ENCODE results near the gene CEP41. TPM values are rescaled to one million over a fixed set of nuclear protein-coding genes. Genes with fewer than 3 reads are reported as not detected.

The CEP41 gene
- total and polyA plus RNA-seq, 5 experiments from 2014 or later, result 23.8 to 74.5 (median 54.8) TPM

DNA sequence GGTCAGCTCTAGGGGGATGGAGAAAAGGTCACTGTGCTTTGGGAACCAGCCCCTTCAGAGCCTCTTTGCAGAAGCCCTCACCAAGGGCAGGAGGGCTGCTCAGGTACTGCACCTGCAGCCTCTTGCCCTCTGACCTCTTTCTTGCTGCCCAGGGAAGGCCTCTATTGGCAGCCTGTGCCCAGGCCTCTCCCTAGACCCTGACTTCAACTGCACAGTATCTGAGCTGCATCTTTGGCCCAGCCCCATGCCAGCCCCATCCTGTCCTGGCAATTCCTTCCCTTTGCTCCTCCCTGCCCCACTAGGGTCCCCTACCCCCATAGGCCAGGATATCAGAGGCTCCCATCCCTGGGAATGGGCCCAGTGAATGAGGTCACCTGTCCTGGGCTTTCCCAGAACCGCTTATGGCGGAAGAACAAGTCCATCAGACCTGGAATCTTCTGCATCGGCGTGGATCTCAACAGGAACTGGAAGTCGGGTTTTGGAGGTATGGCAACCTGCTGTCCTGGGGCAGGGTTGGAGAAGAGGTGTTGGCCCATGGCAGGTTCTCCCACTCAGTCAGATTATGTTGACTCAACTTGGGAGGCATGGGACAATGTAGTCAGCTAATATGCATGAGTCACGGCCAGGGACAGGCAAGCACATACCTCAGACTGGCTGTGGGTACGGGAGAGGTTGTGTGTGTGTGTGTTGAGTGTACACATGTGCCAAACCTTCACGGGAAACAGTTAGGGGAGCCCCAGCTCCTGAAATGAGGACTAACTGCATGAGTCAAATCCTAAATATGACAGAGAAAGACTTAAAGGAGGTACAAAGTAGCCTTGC is 77.6 kb downstream of the CEP41 start:
- Mint-ChIP-seq H3K27me3 (no peaks in the 10 kb centered on the region), H3K4me3 (no peak overlapping the region), H3K27ac (no peak overlapping the region), H3K36me3 (peaks cover 0 to 15% (median 9%) of the 10 kb centered on the region in 3 donors), H3K4me1 (peaks cover 10 to 44% (median 30%) of the 10 kb centered on the region in 4 donors), H3K9me3 (peaks cover 0 to 19% (median 12%) of the 10 kb centered on the region in 9 donors)
- POLR2A ChIA-PET, result interaction anchor here (0.9 kb wide), 1 partner anchor 39 kb away, joined by 3 read pairs; no protein-coding TSS in a partner anchor
- DNase-seq (no peak), ATAC-seq (no peak)

DNA sequence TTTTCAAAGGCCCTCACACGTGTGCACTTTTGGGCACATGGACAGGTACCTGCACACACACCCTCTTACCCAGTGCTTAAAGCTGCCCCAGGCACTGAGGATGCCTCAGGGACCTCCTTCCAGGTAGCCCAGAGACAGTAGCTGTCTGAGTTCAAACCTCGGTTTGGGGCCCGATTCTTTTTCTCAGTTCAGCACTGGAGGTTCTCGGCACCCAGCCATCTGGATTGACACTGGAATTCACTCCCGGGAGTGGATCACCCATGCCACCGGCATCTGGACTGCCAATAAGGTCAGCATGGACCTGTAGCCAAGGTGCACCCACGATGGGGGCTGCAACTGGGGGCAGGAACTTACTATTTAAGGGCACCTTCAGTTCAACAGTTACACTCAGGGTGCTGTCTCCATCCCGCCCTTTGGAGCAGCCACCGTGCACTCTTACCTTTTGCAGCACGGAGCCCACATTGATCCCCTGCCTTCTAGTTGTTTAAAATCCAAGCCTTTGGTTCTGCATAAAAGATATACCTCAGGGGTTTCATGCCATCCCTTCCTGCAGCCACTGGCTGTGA is 78.5 kb downstream of the CEP41 start:
- Mint-ChIP-seq H3K9me3 (peaks cover 0 to 19% (median 12%) of the 10 kb centered on the region in 9 donors), H3K4me1 (peaks cover 7 to 35% (median 25%) of the 10 kb centered on the region in 4 donors), H3K27me3 (no peaks in the 10 kb centered on the region), H3K27ac (no peak overlapping the region), H3K36me3 (peaks cover 0 to 14% (median 9%) of the 10 kb centered on the region in 3 donors), H3K4me3 (no peak overlapping the region)
- POLR2A ChIA-PET, result no interaction called here
- ATAC-seq, result no peak
- DNase-seq, result no peak

DNA sequence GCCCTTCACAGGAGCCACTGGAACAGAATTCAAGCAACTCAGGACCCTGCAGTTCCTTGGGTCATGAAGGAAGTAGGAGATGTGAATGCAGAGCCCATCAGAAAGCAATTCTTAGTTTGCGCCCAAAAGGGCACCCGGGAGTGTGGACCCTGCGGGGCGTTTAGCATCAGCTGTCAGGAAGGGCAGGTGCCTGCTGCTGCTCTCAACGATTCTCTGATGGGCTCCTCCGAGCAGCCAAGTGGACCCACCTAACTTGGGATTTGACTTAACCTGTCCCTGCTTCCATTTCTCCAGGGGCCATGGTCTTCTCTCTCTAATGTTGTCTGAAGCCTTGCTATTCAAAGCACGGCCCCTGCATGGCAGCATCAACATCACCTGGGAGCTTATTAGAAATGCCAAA is 79.1 kb downstream of the CEP41 start:
- ATAC-seq, result no peak
- H3K36me3 Mint-ChIP-seq, result peaks cover 0 to 13% (median 9%) of the 10 kb centered on the region in 3 donors
- H3K4me1 Mint-ChIP-seq, result peaks cover under 1 to 28% (median 19%) of the 10 kb centered on the region in 4 donors
- H3K27me3 Mint-ChIP-seq, result no peaks in the 10 kb centered on the region
- POLR2A ChIA-PET, result no interaction called here
- no peak overlapping the region for H3K4me3 Mint-ChIP-seq
- H3K27ac Mint-ChIP-seq, result no peak overlapping the region
- peaks cover 0 to 19% (median 12%) of the 10 kb centered on the region in 9 donors for H3K9me3 Mint-ChIP-seq
- DNase-seq, result no peak

DNA sequence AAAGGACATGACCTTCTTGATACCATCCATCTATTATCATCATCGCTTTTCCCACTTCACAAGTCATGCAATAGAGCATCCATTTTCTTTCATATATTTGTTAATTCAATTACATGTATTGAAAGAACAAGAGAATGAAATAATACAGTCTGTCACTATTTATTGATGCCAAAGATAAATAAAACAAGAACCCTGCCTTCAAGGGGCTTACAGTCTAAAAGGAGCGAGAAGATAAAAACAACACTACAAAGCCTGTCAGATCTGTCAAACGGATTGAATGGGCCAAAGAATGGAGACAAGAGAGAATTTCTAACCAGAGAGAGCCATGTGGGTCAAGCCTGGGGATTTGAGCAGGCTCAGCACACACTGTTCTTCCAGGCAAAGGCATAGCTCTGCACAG is 80.3 kb downstream of the CEP41 start:
- Mint-ChIP-seq H3K27ac (no peak overlapping the region), H3K9me3 (peaks cover 0 to 19% (median 12%) of the 10 kb centered on the region in 9 donors), H3K27me3 (no peaks in the 10 kb centered on the region), H3K4me1 (peaks cover 0 to 17% (median 11%) of the 10 kb centered on the region in 4 donors), H3K4me3 (no peak overlapping the region), H3K36me3 (peaks cover 0 to 13% (median 9%) of the 10 kb centered on the region in 3 donors)
- DNase-seq (no peak), ATAC-seq (no peak)
- POLR2A ChIA-PET, result no interaction called here

DNA sequence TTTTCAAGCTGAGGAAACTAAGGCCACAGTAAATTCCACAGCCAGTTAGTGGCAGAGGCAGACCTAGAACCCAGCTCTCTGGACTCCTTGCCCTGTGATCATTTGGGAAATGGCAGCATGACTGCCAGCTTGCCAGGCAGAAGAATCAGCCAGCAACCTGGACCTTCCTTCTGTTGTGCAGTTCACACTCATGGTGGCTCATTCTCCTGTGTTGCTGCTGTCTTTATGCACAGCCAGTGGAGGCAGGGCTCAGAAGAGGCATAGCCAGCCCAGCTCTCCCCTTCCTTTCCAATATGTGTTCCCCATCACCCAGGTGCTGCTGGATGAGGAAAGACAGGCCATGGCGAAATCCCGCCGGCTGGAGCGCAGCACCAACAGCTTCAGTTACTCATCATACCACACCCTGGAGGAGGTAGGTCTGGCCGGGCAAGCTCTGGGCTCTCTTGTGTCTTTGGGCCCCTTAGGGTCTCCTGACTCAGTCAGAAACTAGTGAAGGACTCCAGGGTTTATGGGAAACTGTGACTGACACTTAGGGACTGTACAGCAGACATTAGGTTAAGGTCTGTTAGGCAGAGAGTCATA is 81.4 kb downstream of the CEP41 start:
- no peak for DNase-seq
- H3K4me3 Mint-ChIP-seq, result no peak overlapping the region
- POLR2A ChIA-PET, result no interaction called here
- H3K9me3 Mint-ChIP-seq, result peaks cover 0 to 19% (median 12%) of the 10 kb centered on the region in 9 donors
- no peak for ATAC-seq
- H3K27me3 Mint-ChIP-seq, result no peaks in the 10 kb centered on the region
- peaks cover 0 to 13% (median 9%) of the 10 kb centered on the region in 3 donors for H3K36me3 Mint-ChIP-seq
- H3K27ac Mint-ChIP-seq, result peak overlapping the region in 2 of 10 donors; percentile 47 to 77
- peaks cover 0 to 9% (median 6%) of the 10 kb centered on the region in 4 donors for H3K4me1 Mint-ChIP-seq

DNA sequence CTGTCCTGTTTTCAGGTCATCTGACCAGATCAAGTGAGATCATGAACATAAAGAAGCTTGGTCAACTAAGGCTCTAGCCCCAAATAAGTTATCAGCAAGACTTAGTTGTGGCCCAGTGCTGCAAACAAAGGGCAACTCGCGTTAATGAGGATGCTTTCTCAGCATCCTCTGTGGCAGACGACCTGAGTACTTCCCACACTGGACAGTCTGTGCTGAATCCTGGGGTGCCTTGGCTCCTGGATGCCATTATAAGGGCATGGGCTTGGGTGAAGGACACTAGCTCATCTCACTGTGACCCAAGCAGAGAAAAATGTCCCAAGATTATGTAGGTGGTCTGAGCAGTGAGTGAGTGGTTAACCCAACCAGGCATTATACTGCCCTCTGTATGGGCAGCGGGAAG is 82.3 kb downstream of the CEP41 start:
- DNase-seq (no peak), ATAC-seq (no peak)
- Mint-ChIP-seq H3K27me3 (peaks cover 0 to 2% (median 0%) of the 10 kb centered on the region in 5 donors), H3K4me1 (peaks cover 0 to 9% (median 6%) of the 10 kb centered on the region in 4 donors), H3K27ac (no peak overlapping the region), H3K9me3 (peaks cover 0 to 19% (median 12%) of the 10 kb centered on the region in 9 donors), H3K4me3 (no peak overlapping the region), H3K36me3 (peaks cover 0 to 13% (median 9%) of the 10 kb centered on the region in 3 donors)
- POLR2A ChIA-PET, result no interaction called here

DNA sequence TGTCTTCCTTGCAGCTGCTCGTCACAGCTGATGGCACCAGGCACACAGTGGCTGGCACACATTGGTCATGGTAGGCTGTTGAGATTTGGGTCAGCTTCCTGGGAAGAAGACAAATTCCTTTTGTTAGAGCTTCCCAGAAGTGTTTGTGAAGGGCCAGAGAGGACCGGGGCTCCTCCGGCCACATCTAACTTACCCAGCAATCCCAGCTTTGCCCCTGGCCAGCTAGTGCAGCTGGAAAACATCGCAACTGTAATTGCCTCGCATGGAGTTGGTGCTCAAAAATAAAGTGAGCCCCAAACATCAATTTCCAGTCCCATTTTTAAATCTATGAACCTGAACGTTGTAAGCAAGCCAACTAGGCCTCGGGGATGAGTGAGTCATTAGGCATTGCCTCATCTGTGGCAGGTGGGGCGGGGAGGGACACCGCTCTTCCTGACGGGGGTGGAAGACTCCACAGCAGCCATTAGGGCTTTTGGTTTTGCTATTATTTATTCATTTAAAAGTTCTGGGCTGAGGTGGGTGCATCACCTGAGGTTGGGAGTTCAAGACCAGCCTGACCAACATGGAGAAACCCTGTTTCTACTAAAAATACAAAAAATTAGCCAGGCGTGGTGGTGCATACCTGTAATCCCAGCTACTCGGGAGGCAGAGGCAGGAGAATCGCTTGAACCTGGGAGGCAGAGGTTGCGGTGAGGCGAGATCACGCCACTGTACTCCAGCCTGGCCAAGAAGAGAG is 83.8 kb downstream of the CEP41 start:
- DNase-seq, result no peak
- POLR2A ChIA-PET, result interaction anchor here (0.6 kb wide), 1 partner anchor 68 kb away, joined by 3 read pairs; no protein-coding TSS in a partner anchor
- peaks cover 0 to 19% (median 12%) of the 10 kb centered on the region in 9 donors for H3K9me3 Mint-ChIP-seq
- peaks cover 0 to 2% (median 0%) of the 10 kb centered on the region in 5 donors for H3K27me3 Mint-ChIP-seq
- no peak for ATAC-seq
- peaks cover 0 to 6% (median 3%) of the 10 kb centered on the region in 4 donors for H3K4me1 Mint-ChIP-seq
- H3K36me3 Mint-ChIP-seq, result peaks cover 0 to 13% (median 9%) of the 10 kb centered on the region in 3 donors
- no peak overlapping the region for H3K4me3 Mint-ChIP-seq
- H3K27ac Mint-ChIP-seq, result peak overlapping the region in 2 of 10 donors; percentile 17 to 55

DNA sequence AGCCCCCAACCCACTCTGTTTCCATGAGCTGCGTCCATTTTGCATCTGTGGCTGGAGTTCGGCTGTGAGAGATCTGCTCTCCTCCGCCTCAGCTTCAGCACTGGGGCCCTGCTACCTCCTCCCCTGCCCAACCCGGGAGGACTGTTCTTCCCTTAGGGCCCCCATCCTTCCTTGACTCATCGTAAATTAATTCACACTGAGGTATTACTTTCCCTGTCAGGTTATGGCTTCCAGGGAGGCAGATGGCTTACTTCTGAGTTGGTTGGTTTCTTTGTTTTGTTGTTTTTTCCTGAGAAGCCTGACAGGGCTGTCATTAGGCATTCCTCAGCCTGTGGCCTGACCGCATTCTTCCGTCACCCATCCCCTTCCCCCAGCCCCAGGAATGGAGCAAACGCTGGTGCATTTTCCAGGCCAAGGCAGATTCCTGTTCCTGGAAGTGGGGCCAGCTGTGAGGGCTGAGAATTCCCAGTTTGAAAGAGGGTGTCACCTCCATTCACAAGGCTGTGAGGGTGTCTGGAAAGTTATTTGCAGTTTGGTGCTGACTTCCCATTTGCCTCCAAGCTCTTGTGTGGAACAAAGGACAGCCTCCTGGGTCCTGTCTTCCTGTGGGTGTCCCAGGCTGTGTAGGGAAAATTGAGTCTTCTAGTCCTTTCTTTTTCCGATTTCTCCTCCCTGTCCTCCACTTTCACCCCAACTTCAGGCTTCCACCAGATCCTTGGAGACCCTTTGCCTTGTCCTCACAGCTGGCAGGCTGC is 84.5 kb downstream of the CEP41 start:
- peak overlapping the region in 2 of 10 donors; percentile 17 to 45 for H3K27ac Mint-ChIP-seq
- H3K9me3 Mint-ChIP-seq, result peaks cover 0 to 19% (median 10%) of the 10 kb centered on the region in 9 donors
- peaks cover 0 to 2% (median 0%) of the 10 kb centered on the region in 5 donors for H3K27me3 Mint-ChIP-seq
- no peak for ATAC-seq
- H3K4me3 Mint-ChIP-seq, result no peak overlapping the region
- POLR2A ChIA-PET, result no interaction called here
- no peak for DNase-seq
- H3K4me1 Mint-ChIP-seq, result peaks cover 0 to 13% (median 5%) of the 10 kb centered on the region in 4 donors
- H3K36me3 Mint-ChIP-seq, result peaks cover 0 to 13% (median 9%) of the 10 kb centered on the region in 3 donors

DNA sequence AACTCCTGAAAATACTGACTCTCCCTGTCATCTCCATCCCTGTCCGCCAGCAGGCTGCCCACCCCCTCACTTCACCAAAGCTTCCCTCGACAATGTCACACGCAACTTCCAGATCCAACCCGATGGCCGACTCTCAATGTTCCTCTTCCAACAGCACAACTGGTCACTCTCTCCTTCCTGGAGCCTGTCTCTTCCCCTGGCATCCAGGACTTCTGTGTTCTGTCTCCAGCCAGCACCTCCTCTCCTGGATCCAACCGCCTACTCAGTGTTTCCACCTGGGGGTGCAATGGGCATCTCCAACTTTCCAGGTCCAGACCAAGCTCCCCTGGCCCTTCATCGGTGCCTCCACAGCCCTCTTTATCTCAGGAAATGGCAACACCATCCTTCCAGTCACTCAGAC is 87.6 kb downstream of the CEP41 start:
- H3K4me3 Mint-ChIP-seq, result no peak overlapping the region
- peaks cover 0 to 28% (median 6%) of the 10 kb centered on the region in 4 donors for H3K4me1 Mint-ChIP-seq
- ATAC-seq (no peak), DNase-seq (no peak)
- peaks cover 0 to 2% (median 0%) of the 10 kb centered on the region in 5 donors for H3K27me3 Mint-ChIP-seq
- H3K36me3 Mint-ChIP-seq, result no peaks in the 10 kb centered on the region
- H3K9me3 Mint-ChIP-seq, result no peaks in the 10 kb centered on the region
- H3K27ac Mint-ChIP-seq, result peak overlapping the region in 5 of 10 donors; percentile 14 to 80 (median 48)
- POLR2A ChIA-PET, result no interaction called here

DNA sequence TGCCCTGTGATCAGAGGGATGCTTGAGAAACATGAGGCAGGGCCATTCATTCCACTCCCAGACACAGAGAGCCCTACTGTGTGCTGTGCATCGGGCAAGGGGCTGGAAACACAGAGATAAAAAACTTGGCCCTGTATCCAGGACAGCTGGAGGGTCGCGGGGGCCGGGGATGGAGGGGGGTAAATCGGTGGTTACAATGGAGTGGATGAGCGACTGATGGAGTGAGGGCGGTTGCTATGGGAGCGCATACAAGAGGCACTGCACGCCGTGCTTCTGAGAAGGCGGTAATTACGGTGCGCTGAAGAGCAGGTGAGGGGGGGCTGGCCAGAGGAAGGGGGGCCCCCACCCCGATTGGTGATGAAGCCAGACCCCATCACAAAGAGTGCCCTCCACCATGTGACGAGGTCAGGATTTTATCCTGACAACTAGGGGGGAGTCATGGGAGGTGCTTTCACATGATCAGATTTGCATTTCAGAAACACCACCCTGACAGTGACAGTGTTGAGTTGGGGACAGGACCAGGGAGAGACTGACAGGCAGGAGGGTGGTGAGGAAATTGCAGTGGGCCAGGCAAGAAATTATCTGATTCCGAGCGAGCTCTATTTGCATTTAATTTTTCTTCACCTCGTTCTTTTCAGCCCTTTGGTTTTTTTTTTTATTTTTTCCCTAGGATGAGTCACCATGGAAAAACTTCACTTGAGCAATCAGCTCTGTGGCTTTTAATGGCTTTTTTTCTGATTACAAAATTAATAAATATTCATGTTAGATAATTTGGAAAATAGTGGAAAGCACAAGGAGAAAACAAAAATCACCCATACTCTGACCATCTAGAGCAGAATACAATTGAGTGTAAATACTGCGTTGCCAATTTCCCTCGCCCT is 88.4 kb downstream of the CEP41 start:
- POLR2A ChIA-PET, result no interaction called here
- H3K9me3 Mint-ChIP-seq, result no peaks in the 10 kb centered on the region
- peak overlapping the region in 5 of 10 donors; percentile 14 to 80 (median 48) for H3K27ac Mint-ChIP-seq
- DNase-seq (no peak), ATAC-seq (no peak)
- H3K36me3 Mint-ChIP-seq, result no peaks in the 10 kb centered on the region
- H3K4me3 Mint-ChIP-seq, result no peak overlapping the region
- peaks cover 0 to 2% (median 0%) of the 10 kb centered on the region in 5 donors for H3K27me3 Mint-ChIP-seq
- peaks cover 0 to 28% (median 6%) of the 10 kb centered on the region in 4 donors for H3K4me1 Mint-ChIP-seq

DNA sequence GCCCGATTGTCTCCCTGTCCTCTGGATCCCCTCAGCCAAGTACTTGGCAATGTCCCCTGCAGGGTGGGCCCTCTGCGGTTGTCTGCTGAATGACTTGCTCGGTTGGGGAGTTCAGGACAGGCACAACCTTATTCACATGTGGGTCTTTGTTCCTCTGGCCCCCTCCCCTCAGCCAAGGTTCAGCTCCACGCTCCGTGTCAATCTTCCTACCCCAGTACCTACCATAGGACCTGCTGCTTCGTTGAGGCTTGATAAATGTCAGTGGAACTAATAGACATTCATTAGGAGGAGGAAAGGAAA is 89.1 kb downstream of the CEP41 start:
- no peak overlapping the region for H3K4me3 Mint-ChIP-seq
- H3K36me3 Mint-ChIP-seq, result no peaks in the 10 kb centered on the region
- ATAC-seq, result no peak
- no peak for DNase-seq
- peaks cover 0 to 2% (median 0%) of the 10 kb centered on the region in 5 donors for H3K27me3 Mint-ChIP-seq
- POLR2A ChIA-PET, result no interaction called here
- H3K27ac Mint-ChIP-seq, result peak overlapping the region in 1 of 10 donors; percentile 27
- no peaks in the 10 kb centered on the region for H3K9me3 Mint-ChIP-seq
- H3K4me1 Mint-ChIP-seq, result peaks cover 0 to 28% (median 6%) of the 10 kb centered on the region in 4 donors

Measured in naive thymus-derived CD8-positive, alpha-beta T cell (primary cell).